GM12891 (cell line): Measurements from ENCODE around the gene KIFAP3.
"Not testable (repeated sequence)": the region's sequence is repeated elsewhere in the genome, so short reads cannot be mapped to it uniquely, and the experiment has no call there.

Source experiments
- DNase-seq: peaks from one replicate; pipeline ENCODE4 v3.0.0; 2011; ENCODE audit warnings: low spot score; ENCODE audit not compliant: insufficient read length
- FAIRE-seq: peaks from 2 replicates; lab custom pipeline; 2011; peaks lifted over from hg19 to GRCh38; lab: Jason Lieb, UNC
- PAX5 ChIP-seq: IDR thresholded peaks from 2 replicates; pipeline ENCODE4 v1.6.1; 2011; ENCODE audit warnings: low read length, moderate library complexity, mild to moderate bottlenecking; ENCODE audit not compliant: insufficient read depth, severe bottlenecking
- POLR2A ChIP-seq: IDR thresholded peaks from 2 replicates; pipeline ENCODE4 v1.6.1; 2011; ENCODE audit warnings: low read depth, low read length, control low read depth
- POLR2AphosphoS5 ChIP-seq: IDR thresholded peaks from 2 replicates; pipeline ENCODE4 v1.6.1; 2011; ENCODE audit warnings: low read depth, low read length, control low read depth
- POU2F2 ChIP-seq: IDR thresholded peaks from 2 replicates; pipeline ENCODE4 v1.6.1; 2011; ENCODE audit warnings: low read depth, mild to moderate bottlenecking, control low read depth, low read length, moderate library complexity
- SPI1 ChIP-seq: IDR thresholded peaks from 2 replicates; pipeline ENCODE4 v1.6.1; 2011; ENCODE audit warnings: low read depth, low read length, control low read depth
- TAF1 ChIP-seq: IDR thresholded peaks from 2 replicates; pipeline ENCODE4 v1.6.1; 2011; ENCODE audit warnings: low read depth, low read length, control low read depth

KIFAP3 gene

DNA sequence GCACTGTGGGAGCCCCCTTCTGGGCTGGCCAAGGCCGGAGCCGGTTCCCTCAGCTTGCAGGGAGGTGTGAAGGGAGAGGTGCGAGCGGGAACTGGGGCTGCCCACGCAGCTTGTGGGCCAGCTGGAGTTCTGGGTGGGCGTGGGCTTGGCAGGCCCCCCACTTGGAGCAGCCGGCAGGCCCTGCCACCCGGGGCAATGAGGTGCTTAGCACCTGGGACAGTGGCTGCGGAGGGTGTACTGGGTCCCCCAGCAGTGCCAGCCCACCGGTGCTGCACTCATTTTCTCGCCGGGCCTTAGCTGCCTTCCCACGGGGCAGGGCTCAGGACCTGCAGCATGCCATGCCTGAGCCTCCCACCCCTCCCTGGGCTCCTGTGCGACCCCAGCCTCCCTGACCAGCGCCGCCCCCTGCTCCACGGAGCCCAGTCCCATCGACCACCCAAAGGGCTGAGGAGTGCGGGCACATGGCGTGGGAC lies 192.4 kb downstream of the KIFAP3 start:
- FAIRE-seq (no peak), DNase-seq (no peak)
- TF ChIP-seq SPI1 (no peak), PAX5 (no peak), POU2F2 (no peak), POLR2A (no peak), TAF1 (no peak), POLR2AphosphoS5 (no peak)

DNA sequence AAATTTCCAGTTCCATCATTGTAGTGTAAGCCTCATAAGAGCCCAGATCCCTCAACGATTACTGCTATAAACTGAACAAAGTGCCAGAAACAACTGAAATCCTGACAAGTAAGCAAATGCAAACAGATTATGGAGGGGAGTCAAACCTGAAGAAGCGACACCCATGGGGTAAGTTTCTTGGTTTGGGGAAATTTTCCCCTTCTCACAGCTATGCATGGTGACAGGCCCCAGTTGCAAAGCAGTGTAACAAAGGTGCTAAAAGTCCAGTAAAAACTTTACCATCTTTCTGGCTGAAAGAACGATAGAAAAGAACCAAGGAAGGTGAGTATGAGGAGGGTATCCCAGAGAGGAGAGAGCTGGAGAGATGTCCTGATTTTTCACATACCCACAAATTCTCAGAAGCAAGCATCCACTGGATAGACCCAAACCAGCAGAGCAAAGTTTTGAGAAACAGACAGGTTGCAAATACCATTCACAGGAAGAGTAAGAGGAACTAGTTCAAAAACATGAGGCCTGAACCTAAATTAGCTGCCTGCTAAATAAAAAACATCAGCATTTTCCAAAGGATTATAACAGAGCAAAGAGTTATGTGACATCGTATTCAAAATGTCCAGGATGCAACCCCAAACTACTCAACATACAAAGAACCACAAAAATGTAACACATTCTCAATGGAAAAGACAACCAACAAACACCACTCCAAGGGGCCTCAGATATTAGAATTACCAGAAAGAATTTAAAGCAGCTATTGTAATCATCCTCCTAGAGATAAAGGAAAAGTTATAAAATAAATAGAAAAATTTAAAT lies 195.3 kb downstream of the KIFAP3 start:
- DNase-seq (no peak), FAIRE-seq (peak; percentile 31)
- TF ChIP-seq POLR2A (no peak), POLR2AphosphoS5 (no peak), SPI1 (no peak), PAX5 (no peak), TAF1 (no peak), POU2F2 (no peak)

DNA sequence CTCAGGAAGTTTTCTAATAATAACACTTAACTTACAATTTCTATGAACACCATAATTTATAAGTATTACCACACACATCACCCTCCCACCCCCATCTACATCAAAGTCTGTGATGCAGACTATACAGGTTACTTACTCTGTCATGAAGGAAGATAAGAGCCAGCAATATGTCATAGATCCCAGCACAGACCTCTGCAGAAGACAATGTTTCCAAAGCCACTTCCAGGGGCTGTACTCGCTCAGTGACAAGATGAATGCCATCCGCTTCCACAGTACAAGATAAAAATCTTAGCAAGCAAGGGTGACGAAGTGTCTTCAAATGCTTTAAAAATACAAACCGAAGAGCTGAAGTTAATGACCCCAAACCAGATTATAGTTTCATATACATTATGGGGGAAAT lies 196.0 kb downstream of the KIFAP3 start:
- FAIRE-seq (no peak), DNase-seq (no peak)
- no peak for TF ChIP-seq POLR2A
- no peak for TF ChIP-seq PAX5
- TF ChIP-seq POU2F2, result no peak
- TF ChIP-seq POLR2AphosphoS5, result no peak
- TF ChIP-seq SPI1, result no peak
- no peak for TF ChIP-seq TAF1

GRCh38 chr1:169877800-169878491 lies 196.5 kb downstream of the KIFAP3 start:
- no peak for FAIRE-seq
- TF ChIP-seq PAX5 (no peak), TAF1 (no peak), POLR2A (no peak), POU2F2 (no peak), POLR2AphosphoS5 (no peak), SPI1 (no peak)
- no peak for DNase-seq

- no peak for DNase-seq
- FAIRE-seq, result no peak
Observed at GRCh38 chr1:169874229-169874628, 200.3 kb downstream of the KIFAP3 start.

GRCh38 chr1:169873582-169874199 lies 200.8 kb downstream of the KIFAP3 start:
- no peak for FAIRE-seq

More at GRCh38 chr1:169874229-169874628, 200.3 kb downstream of the KIFAP3 start:
- TF ChIP-seq PAX5 (no peak), TAF1 (no peak), POLR2A (no peak), POLR2AphosphoS5 (no peak), SPI1 (no peak), POU2F2 (no peak)

DNA sequence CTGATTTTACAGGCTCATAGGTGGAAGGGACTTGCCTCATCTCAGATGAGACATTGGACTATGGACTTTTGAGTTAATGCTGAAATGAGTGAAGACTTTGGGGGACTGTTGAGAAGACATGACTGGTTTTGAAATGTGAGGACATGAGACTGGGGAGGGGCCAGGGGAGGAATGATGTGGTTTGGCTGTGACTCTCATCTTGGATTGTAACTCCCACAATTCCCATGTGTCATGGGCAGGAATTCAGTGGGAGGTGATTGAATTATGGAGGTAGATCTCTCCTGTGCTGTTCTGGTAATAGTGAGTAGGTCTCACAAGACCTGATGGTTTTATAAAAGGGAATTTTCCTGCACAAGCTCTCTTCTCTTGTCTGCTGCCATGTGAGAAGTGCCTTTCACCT lies 201.6 kb downstream of the KIFAP3 start:
- FAIRE-seq, result no peak

More at GRCh38 chr1:169873582-169874199, 200.8 kb downstream of the KIFAP3 start:
- TF ChIP-seq PAX5, result no peak
- no peak for TF ChIP-seq POU2F2
- no peak for TF ChIP-seq TAF1
- no peak for TF ChIP-seq POLR2AphosphoS5
- TF ChIP-seq POLR2A, result no peak
- DNase-seq, result no peak

DNA sequence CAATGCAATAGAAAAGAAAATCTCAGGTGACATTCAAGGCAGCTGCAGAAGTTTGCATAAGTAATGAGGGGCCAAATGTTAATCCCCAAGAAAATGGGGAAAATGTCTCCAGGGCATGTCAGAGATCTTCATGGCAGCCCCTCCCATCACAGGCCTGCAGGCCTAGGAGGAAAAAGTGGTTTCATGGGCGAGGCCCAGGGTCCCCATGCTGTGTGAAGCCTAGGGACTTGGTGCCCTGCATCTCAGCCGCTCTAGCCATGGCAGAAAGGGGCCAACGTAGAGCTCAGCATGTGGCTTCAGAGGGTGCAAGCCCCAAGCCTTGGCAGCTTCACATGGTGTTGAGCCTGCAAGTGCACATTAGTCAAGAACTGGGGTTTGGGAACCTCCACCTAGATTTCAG lies 202.5 kb downstream of the KIFAP3 start:
- not testable (repeated sequence) for DNase-seq, FAIRE-seq

More for the DNA sequence above, 201.6 kb downstream of the KIFAP3 start:
- no peak for DNase-seq
- TF ChIP-seq SPI1 (no peak), PAX5 (no peak), POLR2A (no peak), POU2F2 (no peak)
